GM18507 (cell line): Measurements from ENCODE around the gene XRN1.

Experiments
- DNase-seq: peaks from one replicate; pipeline ENCODE4 v3.0.0; 2011; ENCODE audit warnings: low read depth; ENCODE audit not compliant: insufficient read length; ENCODE audit errors: extremely low spot score
- FAIRE-seq: peaks from 2 replicates; lab custom pipeline; 2011; peaks lifted over from hg19 to GRCh38; lab: Jason Lieb, UNC

The XRN1 gene

GRCh38 chr3:142279965-142280590 is 167.8 kb downstream of the XRN1 start:
- peak; percentile 82 for FAIRE-seq

DNA sequence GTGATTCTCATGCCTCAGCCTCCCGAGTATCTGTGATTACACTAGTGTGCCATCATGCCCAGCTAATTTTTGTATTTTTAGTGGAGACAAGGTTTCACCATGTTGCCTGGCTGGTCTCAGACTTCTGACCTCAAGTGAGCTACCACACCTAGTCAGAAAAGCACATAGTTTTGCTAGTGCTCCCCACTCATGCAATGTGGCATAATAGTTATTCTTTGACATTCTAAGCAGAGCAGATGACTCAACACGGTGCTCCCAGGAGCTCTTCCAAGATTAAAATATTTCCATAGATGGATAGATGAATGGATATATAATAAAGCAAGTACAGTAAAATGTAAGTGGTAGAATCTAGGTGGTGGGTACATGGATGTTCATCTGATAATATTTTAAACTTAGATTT is 169.4 kb downstream of the XRN1 start:
- FAIRE-seq: no peak

More at GRCh38 chr3:142279965-142280590, 167.8 kb downstream of the XRN1 start:
- peak; percentile 45 for DNase-seq

DNA sequence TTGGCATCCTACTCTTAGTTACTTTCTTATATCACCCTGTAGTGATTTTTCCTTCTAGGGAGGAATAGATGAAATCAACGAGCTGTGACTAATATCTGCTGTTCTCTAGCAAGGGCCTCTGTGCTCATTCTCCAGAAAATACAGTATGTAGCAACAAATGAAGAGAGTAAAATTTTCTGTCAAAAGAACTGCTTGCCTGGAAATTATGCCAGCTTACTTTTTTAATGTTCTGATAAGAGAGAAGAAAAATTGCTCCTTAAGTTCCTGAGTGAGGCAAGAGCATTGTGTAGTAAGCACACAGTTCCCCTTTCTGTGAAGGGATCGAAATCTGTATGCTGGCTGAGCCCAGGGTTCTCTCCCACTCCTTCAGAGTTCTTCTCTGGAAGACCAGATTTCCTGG is 171.1 kb downstream of the XRN1 start:
- FAIRE-seq: no peak
- no peak for DNase-seq

More for the DNA sequence above, 169.4 kb downstream of the XRN1 start:
- no peak for DNase-seq

DNA sequence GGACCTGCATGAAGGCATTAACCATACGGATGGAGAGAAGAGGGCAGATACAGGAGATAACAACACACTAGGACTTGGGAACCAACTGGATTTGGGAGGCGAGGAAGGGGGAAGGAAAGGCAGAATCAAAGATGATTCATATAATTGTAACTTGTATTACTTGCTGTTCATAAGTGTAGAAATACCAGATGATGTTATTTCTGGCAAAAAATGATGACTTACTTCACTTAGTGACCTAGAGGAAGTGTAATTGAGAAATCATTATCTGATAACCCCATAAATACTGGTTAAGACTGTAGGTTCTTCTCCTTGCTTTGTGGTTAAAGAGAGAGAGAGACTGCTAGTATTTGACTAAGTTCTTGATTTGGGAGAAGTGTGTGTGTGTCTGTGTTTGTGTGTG is 172.0 kb downstream of the XRN1 start:
- DNase-seq: no peak
- no peak for FAIRE-seq

- FAIRE-seq: no peak
- no peak for DNase-seq
Observed at GRCh38 chr3:142274908-142275307, 172.9 kb downstream of the XRN1 start.

DNA sequence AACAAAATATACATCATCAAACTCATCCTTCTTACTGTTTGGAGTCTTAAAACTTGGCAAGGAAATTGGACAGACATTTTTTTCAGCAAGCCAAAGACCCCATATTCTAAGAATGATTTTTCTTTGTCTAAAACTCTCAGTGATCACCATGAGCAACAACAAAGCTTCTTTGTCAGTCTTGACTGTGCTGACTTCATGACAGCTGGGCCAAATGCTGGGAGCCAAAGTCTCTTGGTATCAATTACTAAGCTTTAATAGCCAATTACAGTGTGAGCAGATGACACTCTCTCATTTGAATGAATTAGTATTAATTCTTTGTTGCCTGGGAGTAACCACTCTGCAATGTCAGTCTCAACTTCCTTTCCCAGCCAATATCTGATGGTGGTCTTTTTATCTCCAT is 174.3 kb downstream of the XRN1 start:
- no peak for DNase-seq
- FAIRE-seq: no peak

DNA sequence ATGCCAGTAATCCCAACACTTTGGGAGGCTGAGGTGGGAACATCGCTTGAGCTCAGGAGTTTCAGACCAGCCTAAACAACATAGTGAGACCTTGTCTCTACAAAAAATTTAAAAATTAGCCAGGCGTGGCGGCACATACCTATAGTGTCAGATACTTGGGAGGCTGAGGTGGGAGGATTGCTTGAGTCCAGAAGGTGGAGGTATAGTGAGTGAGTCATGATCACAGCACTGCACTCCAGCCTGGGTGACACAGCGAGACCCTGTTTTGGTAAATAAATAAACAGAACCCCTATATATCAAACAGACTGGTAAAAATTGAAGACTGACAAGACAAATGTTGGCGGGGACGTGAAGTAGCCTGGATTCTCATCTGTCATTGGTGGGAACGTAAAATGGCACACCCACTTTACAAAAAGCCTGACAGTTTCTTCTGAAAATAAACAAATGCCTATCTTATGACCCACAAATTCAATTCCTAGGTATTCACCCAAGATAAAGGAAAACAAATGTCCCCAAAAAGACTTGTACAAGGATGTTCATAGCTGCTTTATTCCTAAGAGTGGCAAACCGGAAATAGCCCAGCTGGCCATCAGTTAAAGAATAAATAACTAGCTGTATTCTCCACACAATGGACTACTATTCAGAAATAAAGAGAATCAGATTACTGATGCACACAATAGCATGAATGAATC is 175.5 kb downstream of the XRN1 start:
- DNase-seq (no peak), FAIRE-seq (no peak)

- DNase-seq (no peak), FAIRE-seq (no peak)
Observed at GRCh38 chr3:142270407-142270806, 177.4 kb downstream of the XRN1 start.

DNA sequence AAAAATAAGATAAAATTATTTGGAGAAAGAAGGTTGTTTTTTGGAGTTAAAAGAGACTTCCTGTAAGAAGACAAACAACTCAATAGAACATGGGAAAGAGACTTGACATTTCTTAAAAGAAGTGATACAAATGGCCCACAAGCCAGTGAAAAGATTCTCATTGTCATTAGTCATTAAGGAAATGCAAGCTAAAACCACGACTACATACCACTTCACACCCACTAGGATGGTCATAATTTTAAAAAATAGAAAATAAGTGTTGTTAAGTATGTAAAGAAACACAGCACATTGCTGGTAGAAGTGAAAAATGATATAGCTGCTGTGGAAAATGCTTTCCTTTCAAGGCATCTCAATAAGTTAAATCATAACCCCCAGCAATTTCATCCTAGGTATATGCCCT is 178.1 kb downstream of the XRN1 start:
- FAIRE-seq: no peak

DNA sequence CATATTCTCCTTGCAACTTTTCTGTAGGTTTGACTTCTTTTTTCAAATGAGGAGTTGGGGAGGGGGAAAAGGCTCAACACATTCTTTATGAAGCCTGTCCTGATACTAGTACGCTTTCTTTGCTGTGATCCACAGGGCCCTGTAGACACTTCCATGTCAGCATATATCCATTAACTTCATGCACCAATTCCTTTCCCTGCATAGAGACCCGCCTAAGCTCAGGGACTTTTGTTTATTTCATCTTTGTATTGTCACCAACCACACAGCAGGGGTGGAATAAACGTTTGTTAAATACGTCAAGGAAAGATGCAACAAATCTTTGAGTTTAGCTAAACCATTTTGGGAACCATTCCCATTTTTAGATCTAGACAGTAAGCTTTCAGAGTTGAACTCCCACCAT is 179.4 kb downstream of the XRN1 start:
- FAIRE-seq: no peak
- DNase-seq: no peak

More for the DNA sequence above, 178.1 kb downstream of the XRN1 start:
- DNase-seq: no peak

DNA sequence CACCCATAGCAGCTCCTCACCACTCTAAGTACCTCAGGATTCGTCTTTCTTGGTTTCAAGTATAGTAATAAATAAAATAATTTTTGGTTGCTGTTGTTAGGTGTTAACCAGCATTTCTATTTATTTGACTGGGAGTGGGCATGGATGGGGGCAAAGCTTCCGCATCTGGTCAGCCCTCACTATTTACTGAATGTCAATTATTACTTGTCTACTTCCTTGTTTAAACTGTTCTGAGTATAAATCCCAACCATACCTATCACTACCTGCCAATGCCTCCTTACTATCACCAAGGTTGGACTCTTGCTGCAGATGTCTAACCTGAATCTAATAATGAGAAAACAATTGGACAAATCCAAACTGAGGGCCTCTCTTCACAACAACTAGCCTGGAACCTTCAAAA is 180.6 kb downstream of the XRN1 start:
- no peak for FAIRE-seq
- DNase-seq: no peak

GRCh38 chr3:142263112-142263511 is 184.7 kb downstream of the XRN1 start:
- FAIRE-seq (no peak), DNase-seq (no peak)

GRCh38 chr3:142259359-142259758 is 188.5 kb downstream of the XRN1 start:
- no peak for DNase-seq
- no peak for FAIRE-seq

DNA sequence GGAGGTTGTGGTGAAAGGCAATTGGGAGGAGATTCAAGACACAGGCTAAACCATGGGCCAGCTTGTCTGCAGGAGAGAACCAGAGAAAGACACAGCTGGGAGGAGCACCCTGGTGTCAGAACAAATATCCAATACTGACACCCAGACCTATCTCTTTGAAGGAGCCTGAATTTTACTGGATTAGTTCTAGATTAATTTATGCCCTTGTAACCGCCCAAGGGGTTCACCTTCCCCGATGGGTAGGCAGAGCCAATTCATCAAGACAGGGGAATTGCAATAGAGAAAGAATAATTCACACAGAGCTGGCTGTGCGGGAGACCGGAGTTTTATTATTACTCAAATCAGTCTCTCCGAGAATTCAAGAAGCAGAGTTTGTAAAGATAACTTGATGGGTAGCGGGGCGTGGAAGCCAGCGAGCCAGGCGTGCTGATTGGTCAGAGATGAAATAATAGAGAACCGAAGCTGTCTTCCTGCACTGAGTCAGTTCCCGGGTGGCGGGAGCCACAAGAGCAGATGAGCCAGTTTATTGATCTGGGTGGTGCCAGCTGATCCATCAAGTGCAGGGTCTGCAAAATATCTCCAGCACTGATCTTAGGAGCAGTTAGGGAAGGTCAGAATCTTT is 191.0 kb downstream of the XRN1 start:
- FAIRE-seq: no peak

More for the DNA sequence above, 191.0 kb downstream of the XRN1 start:
- DNase-seq: no peak
